Smooth muscle cell (in vitro differentiated cells): ENCODE measurements around the gene RHAG. TPM values are rescaled to one million over a fixed set of nuclear protein-coding genes. Genes with fewer than 3 reads are reported as not detected.
"Not testable (repeated sequence)": the region's sequence is repeated elsewhere in the genome, so short reads cannot be mapped to it uniquely, and the experiment has no call there.

Experiments used
- DNase-seq: peaks from one replicate; lab custom pipeline; 2025; ENCODE audit not compliant: unreplicated experiment; lab: John Stamatoyannopoulos, UW
- H2AFZ ChIP-seq: fragments of 200-600 bp; sonication (generic); 2 replicates; pipeline ENCODE4 v1.6.0; 2016; ENCODE audit warnings: antibody characterized with exemption, low read depth, mild to moderate bottlenecking
- H3F3A ChIP-seq: fragments of 200-600 bp; sonication (generic); 2 replicates; pipeline ENCODE4 v1.6.0; 2017; ENCODE audit warnings: antibody characterized with exemption, low read depth
- H3K27ac ChIP-seq: fragments of 200-600 bp; sonication (generic); 2 replicates; pipeline ENCODE4 v1.5.1; 2016; ENCODE audit warnings: low read depth, mild to moderate bottlenecking
- H3K27me3 ChIP-seq: fragments of 200-600 bp; sonication (generic); 2 replicates; pipeline ENCODE4 v1.6.1; 2016; ENCODE audit warnings: low read depth, mild to moderate bottlenecking
- H3K36me3 ChIP-seq: fragments of 200-600 bp; sonication (generic); 2 replicates; pipeline ENCODE4 v1.5.1; 2016; ENCODE audit warnings: low read depth
- H3K4me1 ChIP-seq: fragments of 200-600 bp; sonication (generic); 2 replicates; pipeline ENCODE4 v1.5.1; 2016; ENCODE audit warnings: low read depth
- H3K4me2 ChIP-seq: fragments of 200-600 bp; sonication (generic); 2 replicates; pipeline ENCODE4 v1.6.0; 2016; ENCODE audit warnings: mild to moderate bottlenecking
- H3K4me3 ChIP-seq: fragments of 200-600 bp; sonication (generic); 2 replicates; pipeline ENCODE4 v1.5.1; 2016; ENCODE audit warnings: mild to moderate bottlenecking
- H3K79me2 ChIP-seq: fragments of 200-600 bp; sonication (generic); 2 replicates; pipeline ENCODE4 v1.6.0; 2016; ENCODE audit warnings: low read depth, mild to moderate bottlenecking
- H3K9ac ChIP-seq: fragments of 200-600 bp; sonication (generic); 2 replicates; pipeline ENCODE4 v1.6.0; 2016; ENCODE audit warnings: low read depth
- H3K9me3 ChIP-seq: fragments of 200-600 bp; sonication (generic); replicated peaks from 2 replicates; pipeline ENCODE4 v1.5.1; 2016; ENCODE audit warnings: low read depth
- H4K20me1 ChIP-seq: fragments of 200-600 bp; sonication (generic); 2 replicates; pipeline ENCODE4 v1.6.0; 2016; ENCODE audit warnings: low read depth
- CTCF ChIP-seq: fragments of 200-600 bp; sonication (generic); IDR thresholded peaks from 2 replicates; pipeline ENCODE4 v1.5.1; 2017; ENCODE audit warnings: borderline replicate concordance, mild to moderate bottlenecking, antibody characterized with exemption; ENCODE audit not compliant: insufficient read depth, poor library complexity, severe bottlenecking
- whole genome bisulfite sequencing: methylation state at CpG from one replicate; pipeline ENCODE4 v1.1.7; 2016; ENCODE audit warnings: low lambda C conversion rate; 5-methylcytosine and 5-hydroxymethylcytosine counted together
- polyA plus RNA-seq: library from polyadenylated mRNA; unstranded; fragments of >200 nt; fragmentation: Nextera tagmentation; extraction: Ambion mirVana; gene quantifications from 2 replicates; pipeline ENCODE4 v1.2.1, GENCODE V29; 2016
- total RNA-seq: library from RNA; depleted of rRNA; stranded (reverse); fragments of >200 nt; gene quantifications from 2 replicates; pipeline ENCODE4 v1.2.3, GENCODE V29; 2014

The RHAG gene
- total and polyA plus RNA-seq, 2 experiments from 2014 or later, result not detected

- H3K27me3 ChIP-seq, result no peaks in the 10 kb centered on the region
- WGBS, result 81% methylated on average over 5 of the region's 5 CpGs
- no peak for DNase-seq
- no peak overlapping the region for H3K9ac ChIP-seq
- no peak overlapping the region for H3K4me2 ChIP-seq
- TF ChIP-seq CTCF, result no peak
- no peak overlapping the region for H3K4me3 ChIP-seq
- no peaks in the 10 kb centered on the region for H4K20me1 ChIP-seq
- H3K79me2 ChIP-seq, result no peaks in the 10 kb centered on the region
- H3K9me3 ChIP-seq, result no peaks in the 10 kb centered on the region
- H3F3A ChIP-seq, result no peaks in the 10 kb centered on the region
- H2AFZ ChIP-seq, result no peak overlapping the region
- no peaks in the 10 kb centered on the region for H3K36me3 ChIP-seq
- H3K4me1 ChIP-seq, result no peaks in the 10 kb centered on the region
- H3K27ac ChIP-seq, result no peak overlapping the region
Observed at GRCh38 chr6:49666930-49667757, 30.5 kb upstream of the RHAG start.

GRCh38 chr6:49666480-49666879 is 29.8 kb upstream of the RHAG start:
- DNase-seq, result no peak
- Histone ChIP-seq H3K4me2 (no peak overlapping the region), H3K4me1 (no peaks in the 10 kb centered on the region), H3K9me3 (no peaks in the 10 kb centered on the region), H3F3A (no peaks in the 10 kb centered on the region), H3K27me3 (no peaks in the 10 kb centered on the region), H3K27ac (no peak overlapping the region), H3K36me3 (no peaks in the 10 kb centered on the region), H4K20me1 (no peaks in the 10 kb centered on the region), H3K79me2 (no peaks in the 10 kb centered on the region), H3K9ac (no peak overlapping the region), H2AFZ (no peak overlapping the region), H3K4me3 (no peak overlapping the region)
- 79% methylated on average over 1 of the region's 1 CpG for WGBS
- no peak for TF ChIP-seq CTCF

GRCh38 chr6:49664817-49665216 is 28.2 kb upstream of the RHAG start:
- no peak for DNase-seq
- Histone ChIP-seq H3K79me2 (no peaks in the 10 kb centered on the region), H3K9ac (no peak overlapping the region), H3K27me3 (no peaks in the 10 kb centered on the region), H3F3A (no peaks in the 10 kb centered on the region), H3K4me1 (no peaks in the 10 kb centered on the region), H3K27ac (no peak overlapping the region), H3K9me3 (no peaks in the 10 kb centered on the region), H3K4me3 (no peak overlapping the region), H2AFZ (no peak overlapping the region), H3K36me3 (no peaks in the 10 kb centered on the region), H3K4me2 (no peak overlapping the region), H4K20me1 (no peaks in the 10 kb centered on the region)
- 88% methylated on average over 3 of the region's 3 CpGs for WGBS
- TF ChIP-seq CTCF, result no peak

GRCh38 chr6:49664054-49664453 is 27.4 kb upstream of the RHAG start:
- H3K4me2 ChIP-seq, H3K79me2 ChIP-seq: not testable (repeated sequence)
- 93% methylated on average over 1 of the region's 1 CpG for WGBS

More at GRCh38 chr6:49664054-49664453, 27.4 kb upstream of the RHAG start:
- not testable (repeated sequence) for H3K4me1 ChIP-seq, H3K27ac ChIP-seq, H3K36me3 ChIP-seq, DNase-seq, H3K4me3 ChIP-seq, H3K9ac ChIP-seq, H4K20me1 ChIP-seq, H3K9me3 ChIP-seq, H3K27me3 ChIP-seq, H2AFZ ChIP-seq, H3F3A ChIP-seq
